WI38 (cell line): ENCODE data around the gene SH3PXD2B.

ENCODE experiments used
- H3K4me3 ChIP-seq: 2 replicates; pipeline ENCODE4 v1.5.1; 2011; ENCODE audit warnings: low read depth, mild to moderate bottlenecking, control low read depth, low read length
- TF ChIP-seq, protein P1 (sequence below): IDR thresholded peaks from 2 replicates; pipeline ENCODE4 v1.5.1; 2012; ENCODE audit warnings: low read depth, mild to moderate bottlenecking, control low read depth, low read length

SH3PXD2B gene

DNA sequence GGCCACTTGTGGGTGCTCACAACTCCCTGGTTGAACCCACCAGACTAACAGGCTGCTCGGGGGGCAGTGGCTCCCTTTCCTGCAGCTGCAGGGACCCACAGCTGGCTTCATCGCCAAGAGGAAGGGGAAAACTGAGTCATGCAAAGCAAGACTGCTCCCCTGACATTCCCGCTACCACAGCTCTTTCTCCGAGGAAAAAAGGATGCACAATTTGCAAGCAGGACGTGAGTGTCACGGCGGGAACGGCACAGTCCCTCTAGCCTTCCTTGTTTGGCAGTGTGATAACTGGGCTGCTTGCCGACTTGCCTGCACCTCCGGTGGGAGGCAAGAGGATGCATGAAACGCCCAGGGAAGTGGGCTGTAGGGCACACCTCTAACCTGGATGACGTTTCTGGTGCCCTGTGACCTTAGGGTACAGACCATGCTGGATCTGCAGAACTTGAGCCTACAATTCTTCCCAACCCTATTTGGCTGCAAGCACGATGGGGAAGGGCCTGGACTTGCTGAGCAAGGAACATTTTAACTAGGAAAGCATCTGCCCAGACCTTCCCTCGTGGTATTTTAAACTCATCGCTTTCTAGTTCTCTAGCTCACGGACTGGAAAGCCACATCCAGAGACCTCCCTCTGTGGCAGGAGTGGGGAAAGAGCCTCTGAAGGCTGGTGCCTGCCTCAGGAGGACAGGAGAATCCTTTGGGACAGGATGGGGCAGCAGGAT is 7.8 kb downstream of the SH3PXD2B start:
- no peak overlapping the region for H3K4me3 ChIP-seq
- TF ChIP-seq, protein P1, sequence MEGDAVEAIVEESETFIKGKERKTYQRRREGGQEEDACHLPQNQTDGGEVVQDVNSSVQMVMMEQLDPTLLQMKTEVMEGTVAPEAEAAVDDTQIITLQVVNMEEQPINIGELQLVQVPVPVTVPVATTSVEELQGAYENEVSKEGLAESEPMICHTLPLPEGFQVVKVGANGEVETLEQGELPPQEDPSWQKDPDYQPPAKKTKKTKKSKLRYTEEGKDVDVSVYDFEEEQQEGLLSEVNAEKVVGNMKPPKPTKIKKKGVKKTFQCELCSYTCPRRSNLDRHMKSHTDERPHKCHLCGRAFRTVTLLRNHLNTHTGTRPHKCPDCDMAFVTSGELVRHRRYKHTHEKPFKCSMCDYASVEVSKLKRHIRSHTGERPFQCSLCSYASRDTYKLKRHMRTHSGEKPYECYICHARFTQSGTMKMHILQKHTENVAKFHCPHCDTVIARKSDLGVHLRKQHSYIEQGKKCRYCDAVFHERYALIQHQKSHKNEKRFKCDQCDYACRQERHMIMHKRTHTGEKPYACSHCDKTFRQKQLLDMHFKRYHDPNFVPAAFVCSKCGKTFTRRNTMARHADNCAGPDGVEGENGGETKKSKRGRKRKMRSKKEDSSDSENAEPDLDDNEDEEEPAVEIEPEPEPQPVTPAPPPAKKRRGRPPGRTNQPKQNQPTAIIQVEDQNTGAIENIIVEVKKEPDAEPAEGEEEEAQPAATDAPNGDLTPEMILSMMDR, result no peak

- TF ChIP-seq, protein P1, result no peak
- H3K4me3 ChIP-seq, result no peak overlapping the region
Measured at GRCh38 chr5:172445866-172446265, 8.5 kb downstream of the SH3PXD2B start.

GRCh38 chr5:172444626-172445365 is 9.5 kb downstream of the SH3PXD2B start:
- TF ChIP-seq, protein P1, result no peak

GRCh38 chr5:172444110-172444510 is 10.2 kb downstream of the SH3PXD2B start:
- H3K4me3 ChIP-seq, result no peak overlapping the region
- TF ChIP-seq, protein P1, result no peak

More at GRCh38 chr5:172444626-172445365, 9.5 kb downstream of the SH3PXD2B start:
- no peak overlapping the region for H3K4me3 ChIP-seq

DNA sequence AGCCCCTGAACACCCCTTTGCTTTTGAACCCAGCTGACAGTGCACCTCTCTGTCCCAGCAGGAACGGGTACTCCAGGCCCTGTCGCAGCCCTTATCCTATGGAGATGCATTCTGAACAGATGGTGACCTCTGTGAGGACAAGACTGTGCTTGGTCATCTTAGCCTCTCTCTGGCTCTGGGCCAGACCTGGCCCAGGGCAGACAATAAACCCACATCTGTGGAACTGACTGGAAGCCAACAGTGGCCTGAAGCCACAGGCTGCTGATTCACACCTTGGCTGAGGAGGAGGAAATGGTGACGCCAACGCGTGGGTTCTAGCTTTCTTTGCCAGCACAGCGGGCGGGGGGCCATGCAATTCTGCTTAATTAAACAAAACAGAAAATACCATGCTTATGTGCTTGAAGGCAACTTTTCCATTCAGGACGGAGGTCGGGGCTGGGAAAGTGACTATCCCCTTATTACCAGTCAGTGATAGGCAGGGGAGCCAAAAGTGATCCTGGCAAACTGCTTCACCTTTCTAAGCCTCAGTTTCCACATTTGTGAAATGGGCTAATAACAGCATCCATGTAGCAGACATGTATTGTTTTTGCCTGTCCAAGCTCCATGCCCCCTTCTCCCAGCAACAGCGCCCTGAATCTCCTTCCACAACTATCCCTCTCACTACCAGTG is 10.8 kb downstream of the SH3PXD2B start:
- TF ChIP-seq, protein P1, result no peak
- H3K4me3 ChIP-seq, result no peak overlapping the region

DNA sequence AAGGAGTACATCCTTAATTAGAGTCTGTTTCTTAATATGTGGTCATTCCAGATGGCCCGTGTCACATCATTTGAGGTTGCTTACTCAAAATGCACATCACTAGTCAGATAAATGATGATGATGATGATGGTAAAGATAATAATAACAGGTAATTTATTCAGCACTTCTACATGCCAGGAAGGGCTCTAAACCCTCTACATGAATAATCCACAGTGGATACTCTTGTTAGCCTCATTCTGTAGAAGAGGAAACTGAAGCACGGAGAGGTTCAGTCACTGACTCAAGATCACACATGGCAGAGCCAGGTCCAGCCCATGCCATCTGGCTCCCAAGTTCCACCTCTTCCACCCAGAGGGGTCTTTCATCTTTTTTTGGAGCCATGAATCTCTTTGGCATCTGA is 11.7 kb downstream of the SH3PXD2B start:
- H3K4me3 ChIP-seq, result no peak overlapping the region
- TF ChIP-seq, protein P1, result no peak
